Adrenal gland (tissue), 5 donors: ENCODE results near the gene PNPLA3.

Experiments used
- POLR2A ChIP-seq, 2 donors: fragments of 450-650 bp; IDR thresholded peaks; one replicate each; pipeline ENCODE4 v1.6.1; 2017; ENCODE audit warnings: antibody characterized with exemption in 2 of 2, mild to moderate bottlenecking in 2 of 2, moderate library complexity in 1 of 2
- TF ChIP-seq, protein P1 (sequence below), 6 experiments: fragments of 450-650 bp in 4 of 6; fragments of 200-600 bp in 2 of 6; sonication (generic) in 1 of 6; IDR thresholded peaks; 1 replicate in 5 of 6; 2 replicates in 1 of 6; pipeline versions ENCODE4 v1.5.1 to v1.8.0; 2016 to 2021; ENCODE audit warnings: antibody characterized with exemption in 6 of 6, mild to moderate bottlenecking in 2 of 6, moderate library complexity in 1 of 6
- donor health status: DM: no; HTN: no; CAD: no.

DNA sequence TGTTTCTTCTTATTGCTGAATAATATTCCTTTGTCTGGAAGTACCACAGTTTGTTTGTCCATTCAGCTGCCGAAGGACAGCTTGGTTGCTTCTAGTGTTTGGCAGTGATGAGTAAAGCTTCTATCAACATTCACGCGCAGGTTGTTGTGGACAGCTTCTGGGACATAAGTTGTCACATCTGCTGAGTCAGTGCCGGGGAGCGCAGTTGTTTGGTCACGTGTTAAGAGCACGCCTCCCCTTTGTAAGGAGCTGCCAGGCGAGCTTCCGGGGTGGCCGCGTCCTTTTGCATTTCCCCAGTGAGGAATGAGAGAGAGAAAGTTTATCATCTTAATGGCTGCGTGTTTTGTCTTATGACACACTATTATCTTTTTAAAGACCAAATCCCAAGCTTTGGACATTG is 61.9 kb downstream of the PNPLA3 start:
- TF ChIP-seq, protein P1, sequence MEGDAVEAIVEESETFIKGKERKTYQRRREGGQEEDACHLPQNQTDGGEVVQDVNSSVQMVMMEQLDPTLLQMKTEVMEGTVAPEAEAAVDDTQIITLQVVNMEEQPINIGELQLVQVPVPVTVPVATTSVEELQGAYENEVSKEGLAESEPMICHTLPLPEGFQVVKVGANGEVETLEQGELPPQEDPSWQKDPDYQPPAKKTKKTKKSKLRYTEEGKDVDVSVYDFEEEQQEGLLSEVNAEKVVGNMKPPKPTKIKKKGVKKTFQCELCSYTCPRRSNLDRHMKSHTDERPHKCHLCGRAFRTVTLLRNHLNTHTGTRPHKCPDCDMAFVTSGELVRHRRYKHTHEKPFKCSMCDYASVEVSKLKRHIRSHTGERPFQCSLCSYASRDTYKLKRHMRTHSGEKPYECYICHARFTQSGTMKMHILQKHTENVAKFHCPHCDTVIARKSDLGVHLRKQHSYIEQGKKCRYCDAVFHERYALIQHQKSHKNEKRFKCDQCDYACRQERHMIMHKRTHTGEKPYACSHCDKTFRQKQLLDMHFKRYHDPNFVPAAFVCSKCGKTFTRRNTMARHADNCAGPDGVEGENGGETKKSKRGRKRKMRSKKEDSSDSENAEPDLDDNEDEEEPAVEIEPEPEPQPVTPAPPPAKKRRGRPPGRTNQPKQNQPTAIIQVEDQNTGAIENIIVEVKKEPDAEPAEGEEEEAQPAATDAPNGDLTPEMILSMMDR (IDR thresholded peaks at IDR 0.05) = no peak
- TF ChIP-seq POLR2A (IDR thresholded peaks at IDR 0.05) = no peak
